GM12891 (cell line): ENCODE results near the gene TSPOAP1.

Experiments
- DNase-seq: peaks from one replicate; pipeline ENCODE4 v3.0.0; 2011; ENCODE audit warnings: low spot score; ENCODE audit not compliant: insufficient read length
- FAIRE-seq: peaks from 2 replicates; lab custom pipeline; 2011; peaks lifted over from hg19 to GRCh38; lab: Jason Lieb, UNC
- PAX5 ChIP-seq: IDR thresholded peaks from 2 replicates; pipeline ENCODE4 v1.6.1; 2011; ENCODE audit warnings: low read length, moderate library complexity, mild to moderate bottlenecking; ENCODE audit not compliant: insufficient read depth, severe bottlenecking
- POLR2A ChIP-seq: IDR thresholded peaks from 2 replicates; pipeline ENCODE4 v1.6.1; 2011; ENCODE audit warnings: low read depth, low read length, control low read depth
- POLR2AphosphoS5 ChIP-seq: IDR thresholded peaks from 2 replicates; pipeline ENCODE4 v1.6.1; 2011; ENCODE audit warnings: low read depth, low read length, control low read depth
- POU2F2 ChIP-seq: IDR thresholded peaks from 2 replicates; pipeline ENCODE4 v1.6.1; 2011; ENCODE audit warnings: low read depth, mild to moderate bottlenecking, control low read depth, low read length, moderate library complexity
- SPI1 ChIP-seq: IDR thresholded peaks from 2 replicates; pipeline ENCODE4 v1.6.1; 2011; ENCODE audit warnings: low read depth, low read length, control low read depth
- TAF1 ChIP-seq: IDR thresholded peaks from 2 replicates; pipeline ENCODE4 v1.6.1; 2011; ENCODE audit warnings: low read depth, low read length, control low read depth

Gene TSPOAP1

GRCh38 chr17:58283674-58284612, 44.7 kb downstream of the TSPOAP1 start:
- DNase-seq (no peak), FAIRE-seq (no peak)
- TF ChIP-seq SPI1 (no peak), TAF1 (no peak), POU2F2 (no peak), POLR2AphosphoS5 (no peak), POLR2A (no peak), PAX5 (no peak)

GRCh38 chr17:58282442-58282841, 46.2 kb downstream of the TSPOAP1 start:
- no peak for TF ChIP-seq TAF1
- no peak for TF ChIP-seq POLR2A
- no peak for TF ChIP-seq POLR2AphosphoS5
- DNase-seq, result no peak
- FAIRE-seq, result no peak

DNA sequence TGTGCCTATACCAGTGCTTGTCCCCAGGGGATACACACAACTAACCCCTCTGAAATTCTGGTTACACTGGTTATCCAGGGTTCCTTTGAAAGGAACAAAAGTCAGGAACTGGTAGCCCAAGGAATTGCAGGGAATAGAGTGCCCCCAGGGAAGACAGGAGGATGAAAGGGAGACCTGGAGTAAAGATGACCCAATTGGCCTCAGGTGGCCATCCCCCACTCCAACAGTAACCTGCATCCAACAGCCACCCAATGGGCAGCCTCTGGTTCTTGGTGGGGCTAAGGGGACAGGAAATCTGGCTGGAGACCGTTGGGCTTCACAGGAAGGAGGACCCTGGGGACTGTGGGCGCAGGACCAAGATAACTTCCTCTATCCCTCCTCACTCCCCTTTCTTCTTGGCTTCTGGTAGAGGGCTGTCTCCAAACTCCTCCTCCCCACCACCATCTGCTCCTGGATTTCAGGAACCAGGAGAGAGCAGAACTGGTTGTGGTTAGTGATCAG, 47.0 kb downstream of the TSPOAP1 start:
- FAIRE-seq (no peak), DNase-seq (no peak)
- TF ChIP-seq TAF1 (no peak), POLR2AphosphoS5 (no peak), PAX5 (no peak), POU2F2 (no peak), POLR2A (no peak), SPI1 (no peak)

GRCh38 chr17:58280480-58281217, 47.9 kb downstream of the TSPOAP1 start, which contains the start of gene MPO:
TSS of gene MPO (minus strand) at chr17:58280935. CDS start at chr17:58280758, 177 bp downstream.
- FAIRE-seq, result no peak
- no peak for DNase-seq
- TF ChIP-seq POLR2A, result no peak
- no peak for TF ChIP-seq TAF1
- TF ChIP-seq POLR2AphosphoS5, result no peak
- no peak for TF ChIP-seq POU2F2
- no peak for TF ChIP-seq SPI1
- no peak for TF ChIP-seq PAX5

GRCh38 chr17:58279736-58280479, 48.7 kb downstream of the TSPOAP1 start:
- TF ChIP-seq SPI1 (0 out of 2 replicates have a peak, but pooled peaks have one; percentile 3), POU2F2 (no peak)
- DNase-seq, result no peak
- no peak for FAIRE-seq

GRCh38 chr17:58279016-58279711, 49.4 kb downstream of the TSPOAP1 start:
- no peak for FAIRE-seq
- no peak for DNase-seq
- TF ChIP-seq POLR2AphosphoS5, result no peak
- TF ChIP-seq PAX5, result no peak
- no peak for TF ChIP-seq POLR2A
- no peak for TF ChIP-seq SPI1
- no peak for TF ChIP-seq TAF1
- no peak for TF ChIP-seq POU2F2

GRCh38 chr17:58278661-58279015, 50.0 kb downstream of the TSPOAP1 start:
- FAIRE-seq (no peak), DNase-seq (no peak)
- TF ChIP-seq PAX5, result no peak
- no peak for TF ChIP-seq POLR2A
- no peak for TF ChIP-seq TAF1

- TF ChIP-seq POU2F2 (no peak), PAX5 (no peak), SPI1 (no peak), TAF1 (no peak), POLR2A (no peak), POLR2AphosphoS5 (no peak)
- FAIRE-seq (no peak), DNase-seq (no peak)
These were observed 50.6 kb downstream of the TSPOAP1 start for GRCh38 chr17:58277802-58278595.
